GM19025 (cell line): ENCODE measurements around the gene INO80.
"Not testable (repeated sequence)": the region's sequence is repeated elsewhere in the genome, so short reads cannot be mapped to it uniquely, and the experiment has no call there.

Source experiments
- ATAC-seq: cut with Tn5 transposase; IDR thresholded peaks from one replicate; pipeline ENCODE4 v1.9.1; 2021; ENCODE audit warnings: mild to moderate bottlenecking, low read depth, moderate library complexity; ENCODE audit not compliant: unreplicated experiment

Gene INO80

GRCh38 chr15:41116962-41117252 is 827 bp upstream of the INO80 start:
- no peak for ATAC-seq

DNA sequence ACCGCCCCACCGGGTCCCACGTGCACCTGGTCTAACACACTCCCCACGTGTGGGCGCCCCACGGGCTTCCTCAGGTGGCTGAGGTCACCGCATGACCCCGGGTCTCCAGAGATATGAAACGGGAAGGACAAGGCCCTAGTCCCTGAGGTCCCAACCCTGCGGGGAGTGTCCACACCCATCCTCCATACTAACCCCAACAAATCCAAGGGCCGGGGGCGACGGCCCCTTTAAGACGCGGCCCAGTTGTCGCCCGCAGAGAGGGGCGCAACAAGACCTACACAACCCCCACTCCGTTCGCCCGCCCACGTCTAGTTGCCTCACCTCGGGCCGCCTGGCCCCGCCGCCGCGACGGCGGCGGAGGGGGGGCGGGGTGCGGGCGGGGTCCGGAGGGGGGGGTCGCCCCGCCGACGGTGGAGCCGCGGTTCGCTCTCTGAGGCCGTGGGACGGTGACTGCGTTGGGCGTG is 396 bp downstream of the INO80 start:
- peak; percentile 46 for ATAC-seq

- ATAC-seq = no peak
Observed at GRCh38 chr15:41115161-41115651, 874 bp downstream of the INO80 start.

- no peak for ATAC-seq
Observed at GRCh38 chr15:41106947-41107346, 9.1 kb downstream of the INO80 start.

DNA sequence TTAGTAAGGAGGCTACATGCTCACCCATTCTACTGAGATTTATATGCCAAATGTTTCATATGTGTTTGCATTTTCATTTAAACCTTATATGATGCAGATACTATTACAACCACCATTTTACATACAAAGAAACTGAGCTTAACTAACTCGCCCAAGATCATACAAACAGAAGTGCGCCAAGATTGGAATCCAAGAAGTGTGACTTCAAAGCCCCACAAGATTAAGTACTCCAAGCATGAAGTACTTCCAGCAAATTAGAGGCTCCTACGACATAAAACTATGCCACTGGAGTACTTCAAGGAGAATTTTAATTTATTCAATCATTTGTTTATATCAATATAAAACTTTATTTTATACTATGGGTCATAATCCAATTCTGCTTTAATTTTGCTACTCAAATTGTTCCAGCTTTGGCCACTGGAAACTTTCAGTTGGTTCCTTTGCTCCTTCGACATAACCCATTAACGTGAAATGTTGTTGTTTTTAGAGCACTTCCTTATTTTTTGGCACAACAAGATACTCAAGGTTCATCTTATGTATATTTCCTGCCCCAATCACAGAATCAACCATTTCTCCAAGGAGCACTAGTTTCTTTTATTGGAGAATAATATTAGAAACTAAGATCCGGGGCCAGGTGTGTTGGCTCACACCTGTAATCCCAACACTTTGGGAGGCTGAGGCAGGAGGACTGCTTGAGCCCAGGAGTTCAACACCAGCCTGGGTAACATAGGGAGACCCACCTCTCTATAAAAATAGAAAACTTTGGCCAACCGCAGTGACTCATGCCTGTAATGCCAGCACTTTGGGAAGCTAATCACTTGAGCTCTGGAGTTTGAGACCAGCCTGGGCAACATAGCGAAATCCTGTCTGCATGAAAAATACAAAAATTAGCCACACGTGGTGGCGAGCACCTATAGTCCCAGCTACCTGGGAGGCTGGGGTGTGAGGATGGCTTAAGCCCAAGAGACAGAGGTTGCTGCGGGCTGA is 10.4 kb downstream of the INO80 start:
- ATAC-seq = no peak

- no peak for ATAC-seq
Observed at GRCh38 chr15:41104234-41104633, 11.8 kb downstream of the INO80 start.

- no peak for ATAC-seq
Observed at GRCh38 chr15:41102854-41103253, 13.2 kb downstream of the INO80 start.

- no peak for ATAC-seq
Observed at GRCh38 chr15:41096178-41096577, 19.9 kb downstream of the INO80 start.

- ATAC-seq = no peak
Observed at GRCh38 chr15:41085029-41085428, 31.1 kb downstream of the INO80 start.

GRCh38 chr15:41080144-41080543 is 35.9 kb downstream of the INO80 start:
- ATAC-seq = no peak

DNA sequence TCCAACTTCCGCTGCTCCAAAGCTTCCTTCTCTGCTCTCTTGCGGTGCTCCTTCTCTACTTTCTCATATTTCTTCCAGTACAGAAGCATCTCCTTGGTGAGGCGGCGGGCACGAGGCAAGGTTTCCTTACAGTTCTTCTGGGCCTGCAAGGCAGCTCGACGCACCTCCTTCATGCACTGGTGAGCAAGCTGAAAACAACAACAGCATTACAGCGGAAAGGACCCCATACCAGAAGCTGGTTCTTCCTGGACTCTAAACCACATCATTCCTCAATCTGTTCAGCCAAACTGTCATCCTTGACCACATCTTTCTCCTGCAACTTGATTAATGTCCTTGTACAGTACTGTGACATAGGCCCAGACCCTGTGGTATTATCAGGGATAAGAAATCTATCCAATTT is 36.4 kb downstream of the INO80 start:
- no peak for ATAC-seq

GRCh38 chr15:41078879-41079278 is 37.2 kb downstream of the INO80 start:
- ATAC-seq = not testable (repeated sequence)

- ATAC-seq = no peak
Observed at GRCh38 chr15:41078125-41078524, 38.0 kb downstream of the INO80 start.

- no peak for ATAC-seq
Observed at GRCh38 chr15:41073028-41073427, 43.1 kb downstream of the INO80 start.

GRCh38 chr15:41072013-41072412 is 44.1 kb downstream of the INO80 start:
- no peak for ATAC-seq

DNA sequence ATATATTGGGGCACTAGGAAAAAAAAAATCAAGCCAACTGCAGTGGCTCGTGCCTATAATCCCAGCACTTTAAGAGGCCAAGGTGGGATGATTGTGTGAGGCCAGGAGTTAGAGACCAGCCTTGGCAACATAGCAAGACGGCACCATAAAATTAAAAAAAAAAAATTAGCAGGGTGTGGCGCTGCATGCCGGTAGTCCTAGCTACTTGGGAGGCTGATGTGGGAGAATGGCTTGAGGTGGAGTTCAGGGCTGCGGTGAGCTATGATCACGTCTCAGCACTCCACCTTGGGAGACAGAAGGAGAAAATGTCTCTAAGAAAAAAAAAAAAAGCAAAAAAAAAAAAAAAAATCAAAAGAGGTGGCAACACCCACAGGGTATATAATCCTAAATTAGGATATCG is 49.6 kb downstream of the INO80 start:
- no peak for ATAC-seq

DNA sequence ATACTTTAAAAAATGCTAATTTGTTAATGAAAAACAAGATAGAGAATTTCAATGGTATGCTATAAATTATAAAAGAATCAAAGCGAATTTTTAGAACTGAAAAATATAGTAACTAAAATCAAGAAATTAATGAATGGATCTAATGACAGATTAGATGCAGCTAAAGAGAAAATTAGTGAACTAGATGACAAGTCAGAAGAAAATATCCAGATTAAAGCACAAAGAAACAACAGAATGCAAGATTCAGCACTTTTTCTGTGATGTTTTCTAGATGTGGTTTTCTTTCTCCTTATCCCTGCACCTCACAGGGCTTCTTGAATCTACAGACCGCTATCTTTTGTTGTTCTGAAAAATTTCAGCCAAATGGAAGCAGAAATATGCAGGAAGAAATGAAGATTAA is 54.4 kb downstream of the INO80 start:
- ATAC-seq = no peak

- no peak for ATAC-seq
Observed at GRCh38 chr15:41060505-41060904, 55.6 kb downstream of the INO80 start.

DNA sequence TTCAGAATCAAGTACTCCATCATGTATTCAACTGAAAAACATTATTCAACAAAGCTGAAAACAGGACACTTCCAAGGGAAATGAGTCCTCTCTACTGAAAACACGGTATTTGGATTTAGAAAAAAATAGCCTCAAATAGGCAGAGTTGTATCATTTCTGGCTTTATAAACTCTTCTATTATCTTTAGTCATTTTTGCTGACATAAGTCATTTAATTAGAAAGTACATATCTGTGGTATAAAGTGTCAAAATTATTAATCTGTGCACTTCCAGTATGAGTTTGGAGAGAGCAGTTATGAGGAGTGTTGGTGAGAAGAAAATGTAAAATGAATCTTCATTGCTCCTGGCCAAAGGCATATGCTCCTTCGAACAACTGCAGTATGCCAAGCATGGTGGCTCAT is 59.3 kb downstream of the INO80 start:
- no peak for ATAC-seq

DNA sequence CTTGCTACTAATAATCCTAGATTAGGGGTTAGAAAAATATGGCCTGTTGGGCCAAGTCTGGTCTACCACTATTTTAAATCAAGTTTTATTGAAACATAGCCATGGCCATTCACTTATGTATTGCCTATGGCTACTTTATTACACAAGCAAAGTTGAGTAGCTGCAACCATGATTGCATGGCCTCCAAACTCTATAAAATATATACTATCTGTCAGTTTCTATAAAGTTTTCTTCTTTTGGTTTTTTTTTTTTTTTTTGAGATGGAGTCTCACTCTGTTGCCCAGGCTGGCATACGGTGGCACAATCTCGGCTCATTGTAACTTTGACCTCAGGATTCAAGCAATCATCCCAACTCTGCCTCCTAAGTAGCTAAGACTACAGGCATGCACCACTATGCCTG is 60.4 kb downstream of the INO80 start:
- ATAC-seq = no peak

DNA sequence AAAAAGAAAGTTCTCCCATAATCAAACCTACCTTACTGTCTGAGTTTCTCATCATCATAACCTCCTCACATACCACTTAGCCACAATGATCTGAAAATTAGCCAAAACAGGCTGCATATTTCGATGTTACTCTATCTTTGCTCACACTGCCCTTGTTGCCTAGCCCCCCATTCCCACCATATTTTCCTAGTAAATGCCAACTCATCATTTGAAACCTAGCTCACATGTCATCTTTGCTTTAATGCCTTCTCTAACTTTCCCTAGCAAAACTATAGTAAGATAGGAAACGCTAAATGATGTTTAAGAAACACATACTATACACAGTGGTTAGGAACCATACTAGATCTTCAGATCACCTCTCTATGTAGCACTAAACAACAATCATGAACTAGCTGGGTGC is 64.9 kb downstream of the INO80 start:
- no peak for ATAC-seq

- ATAC-seq = no peak
Observed at GRCh38 chr15:41048852-41049251, 67.2 kb downstream of the INO80 start.
